Activated T-helper 9 cell treated with anti-CD3 and anti-CD28 coated beads, Interleukin-2, amount 50 U/mL, for 16 hours (primary cell): ENCODE measurements around the gene CD40.
"Not testable (repeated sequence)": the region's sequence is repeated elsewhere in the genome, so short reads cannot be mapped to it uniquely, and the experiment has no call there.

Source experiments
- DNase-seq: peaks from one replicate; pipeline ENCODE4 v3.0.0-alpha.2; 2020; ENCODE audit warnings: low read depth

The CD40 gene

GRCh38 chr20:46093531-46093930 is 24.6 kb upstream of the CD40 start:
- DNase-seq: no peak

GRCh38 chr20:46099491-46100287 is 18.4 kb upstream of the CD40 start:
- DNase-seq: no peak

GRCh38 chr20:46100444-46100843 is 17.7 kb upstream of the CD40 start:
- DNase-seq: not testable (repeated sequence)

- DNase-seq: no peak
Measured at GRCh38 chr20:46100988-46101387, 17.1 kb upstream of the CD40 start.

- no peak for DNase-seq
Measured at GRCh38 chr20:46101957-46102356, 16.2 kb upstream of the CD40 start.

GRCh38 chr20:46102940-46103339 is 15.2 kb upstream of the CD40 start:
- no peak for DNase-seq

GRCh38 chr20:46104262-46104661 is 13.9 kb upstream of the CD40 start:
- no peak for DNase-seq

GRCh38 chr20:46107061-46107460 is 11.1 kb upstream of the CD40 start:
- DNase-seq: no peak

GRCh38 chr20:46108435-46108841 is 9.7 kb upstream of the CD40 start:
- no peak for DNase-seq

- DNase-seq: no peak
Measured at GRCh38 chr20:46108976-46109375, 9.1 kb upstream of the CD40 start.

- no peak for DNase-seq
Measured at GRCh38 chr20:46111028-46111835, 6.9 kb upstream of the CD40 start.

- no peak for DNase-seq
Measured at GRCh38 chr20:46111836-46112212, 6.3 kb upstream of the CD40 start.

GRCh38 chr20:46112430-46113112 is 5.5 kb upstream of the CD40 start:
- DNase-seq: no peak

- no peak for DNase-seq
Measured at GRCh38 chr20:46113113-46113470, 5.0 kb upstream of the CD40 start.

GRCh38 chr20:46114449-46114848 is 3.7 kb upstream of the CD40 start:
- no peak for DNase-seq

- no peak for DNase-seq
Measured at GRCh38 chr20:46118481-46119020, 437 bp downstream of the CD40 start.

- no peak for DNase-seq
Measured at GRCh38 chr20:46119028-46119546, 973 bp downstream of the CD40 start.

- no peak for DNase-seq
Measured at GRCh38 chr20:46119547-46119946, 1.4 kb downstream of the CD40 start.

GRCh38 chr20:46120136-46120535 is 2.0 kb downstream of the CD40 start:
- DNase-seq: no peak

GRCh38 chr20:46121184-46121930 is 3.2 kb downstream of the CD40 start:
- no peak for DNase-seq

- DNase-seq: no peak
Measured at GRCh38 chr20:46122071-46122470, 4.0 kb downstream of the CD40 start.
